Amniotic stem cell (primary cell): Measurements from ENCODE around the gene GHRH.

ENCODE experiments used
- DNase-seq: peaks from one replicate; lab custom pipeline; 2025; lab: John Stamatoyannopoulos, UW

GHRH gene

GRCh38 chr20:37205130-37205529 lies 56.5 kb downstream of the GHRH start:
- no peak for DNase-seq

GRCh38 chr20:37204056-37204455 lies 57.6 kb downstream of the GHRH start:
- no peak for DNase-seq

DNA sequence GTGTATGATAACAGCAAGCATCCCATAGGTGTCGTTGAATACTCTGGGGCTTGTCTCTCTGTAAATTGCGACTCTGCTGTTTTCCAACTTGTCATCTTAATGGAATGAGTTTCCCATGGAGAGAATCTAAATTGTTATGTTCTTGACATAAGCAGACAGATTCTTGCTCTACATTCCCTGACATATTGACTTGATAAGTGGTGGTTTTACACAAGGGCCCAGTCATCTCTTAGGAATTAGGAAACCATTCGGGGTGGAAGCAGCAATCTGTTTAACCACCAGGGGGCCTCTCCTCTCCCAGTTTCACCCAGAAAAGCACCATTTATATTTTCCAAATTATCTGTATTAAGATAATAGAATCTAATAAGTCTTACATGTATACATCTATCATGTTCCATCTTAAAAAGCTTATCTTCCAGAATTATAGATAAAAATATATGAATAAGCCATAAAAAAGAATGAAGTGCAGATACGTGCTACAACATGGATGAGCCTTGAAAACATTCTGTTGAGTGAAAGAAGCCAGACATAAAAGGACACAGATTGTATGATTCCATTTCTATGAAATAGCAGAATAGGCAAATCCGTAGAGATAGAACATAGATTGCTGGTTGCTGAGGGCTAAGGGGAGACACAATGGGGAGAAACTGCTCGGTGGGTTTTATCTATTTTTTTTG lies 59.2 kb downstream of the GHRH start:
- peak; percentile 93 for DNase-seq

- DNase-seq: no peak
Measured at GRCh38 chr20:37201827-37202162, 59.8 kb downstream of the GHRH start.
